PC-3 (cell line): ENCODE results near the gene CDK18. TPM values are rescaled to one million over a fixed set of nuclear protein-coding genes. Genes with fewer than 3 reads are reported as not detected.

Experiments
- ATAC-seq: fragments of 200-7000 bp; cut with Tn5 transposase; 2 replicates; pipeline ENCODE4 v1.9.1; 2020; ENCODE audit warnings: mild to moderate bottlenecking, moderate library complexity
- BruUV-seq: library from RNA; stranded (reverse); fragments of 400-500 nt; replicated peaks from 2 replicates; lab custom pipeline; 2021; lab: Mats Ljungman, UMichigan
- CTCF ChIA-PET: fragments of 300-600 bp; sonication (Branson Sonifier 250); formaldehyde crosslinking; loops from one replicate; lab custom pipeline; 2022; ENCODE audit warnings: antibody characterized with exemption; lab: Charles Lee
- POLR2A ChIA-PET: fragments of 300-600 bp; sonication (Branson Sonifier 250); formaldehyde crosslinking; loops from one replicate; lab custom pipeline; 2022; ENCODE audit warnings: antibody characterized with exemption; ENCODE audit not compliant: unreplicated experiment; lab: Charles Lee
- DNase-seq: peaks from one replicate; pipeline ENCODE4 v3.0.0-alpha.2; 2015
- H2AFZ ChIP-seq: fragments of 300-600 bp; sonication (generic); 2 replicates; pipeline ENCODE4 v1.6.0; 2016; ENCODE audit warnings: antibody characterized with exemption, low read length
- H3F3A ChIP-seq: fragments of 300-600 bp; sonication (generic); one replicate; pipeline ENCODE4 v1.6.0; 2017; ENCODE audit warnings: antibody characterized with exemption, low read length, control low read depth, mild to moderate bottlenecking; ENCODE audit not compliant: unreplicated experiment
- H3K27ac ChIP-seq: fragments of 300-600 bp; sonication (generic); 2 replicates; pipeline ENCODE4 v1.5.1; 2016; ENCODE audit warnings: mild to moderate bottlenecking, low read length
- H3K27me3 ChIP-seq: fragments of 300-600 bp; sonication (generic); 2 replicates; pipeline ENCODE4 v1.6.1; 2016; ENCODE audit warnings: low read length, mixed read lengths
- H3K36me3 ChIP-seq: fragments of 300-600 bp; sonication (generic); 2 replicates; pipeline ENCODE4 v1.6.1; 2016; ENCODE audit warnings: low read depth, mixed run types, low read length, mixed read lengths
- H3K4me1 ChIP-seq: fragments of 300-600 bp; sonication (generic); 2 replicates; pipeline ENCODE4 v1.5.1; 2016; ENCODE audit warnings: low read length; ENCODE audit not compliant: insufficient read depth
- H3K4me2 ChIP-seq: fragments of 300-600 bp; sonication (generic); 2 replicates; pipeline ENCODE4 v1.6.0; 2016; ENCODE audit warnings: low read length
- H3K4me3 ChIP-seq: fragments of 300-600 bp; sonication (generic); 2 replicates; pipeline ENCODE4 v1.5.1; 2016; ENCODE audit warnings: mild to moderate bottlenecking, low read length, mixed read lengths
- H3K79me2 ChIP-seq: fragments of 300-600 bp; sonication (generic); 2 replicates; pipeline ENCODE4 v1.6.1; 2017; ENCODE audit warnings: low read length, mixed read lengths
- H3K9ac ChIP-seq: fragments of 300-600 bp; sonication (generic); 2 replicates; pipeline ENCODE4 v1.6.0; 2016; ENCODE audit warnings: mild to moderate bottlenecking, low read length
- H3K9me2 ChIP-seq: fragments of 300-600 bp; sonication (generic); replicated peaks from 2 replicates; pipeline ENCODE4 v1.6.1; 2016; ENCODE audit warnings: mixed run types, low read length, mixed read lengths
- H3K9me3 ChIP-seq: fragments of 300-600 bp; sonication (generic); 2 replicates; pipeline ENCODE4 v1.6.1; 2016; ENCODE audit warnings: low read length, mixed read lengths
- H4K20me1 ChIP-seq: fragments of 300-600 bp; sonication (generic); 2 replicates; pipeline ENCODE4 v1.6.1; 2016; ENCODE audit warnings: low read length, mixed read lengths
- CTCF ChIP-seq: fragments of 300-600 bp; sonication (generic); conservative IDR thresholded peaks from 2 replicates; pipeline ENCODE4 v1.5.1; 2017; ENCODE audit warnings: antibody characterized with exemption, low read depth, mild to moderate bottlenecking, low read length
- EZH2 ChIP-seq: fragments of 300-600 bp; sonication (generic); IDR thresholded peaks from one replicate; pipeline ENCODE4 v1.6.1; 2017; ENCODE audit warnings: antibody characterized with exemption, mild to moderate bottlenecking, low read length; ENCODE audit not compliant: unreplicated experiment
- EZH2phosphoT487 ChIP-seq: fragments of 300-600 bp; sonication (generic); IDR thresholded peaks from 2 replicates; pipeline ENCODE4 v1.6.1; 2018; ENCODE audit warnings: mild to moderate bottlenecking, antibody characterized with exemption, low read length, borderline replicate concordance
- intact Hi-C: fragments of 100-400 bp; cut with micrococcal nuclease; formaldehyde crosslinking; loops from 2 replicates; pipeline ENCODE4 v1.9.0; 2023
- total RNA-seq: library from RNA; depleted of rRNA; stranded (reverse); fragments of >200 nt; gene quantifications from 2 replicates; pipeline ENCODE4 v1.2.3, GENCODE V29; 2014

CDK18 gene
- total RNA-seq, 1 experiment from 2014 or later: 13.2 TPM

- Histone ChIP-seq H3K4me3 (no peak overlapping the region), H3K27ac (no peak overlapping the region), H3F3A (no peaks in the 10 kb centered on the region), H3K27me3 (no peaks in the 10 kb centered on the region), H3K4me2 (no peak overlapping the region), H3K36me3 (no peaks in the 10 kb centered on the region), H3K9ac (no peak overlapping the region), H3K4me1 (no peaks in the 10 kb centered on the region), H3K9me2 (no peaks in the 10 kb centered on the region), H4K20me1 (no peaks in the 10 kb centered on the region), H2AFZ (no peak overlapping the region), H3K9me3 (peaks cover 4% of the 10 kb centered on the region; the same call in 1 of the 2 replicates), H3K79me2 (no peaks in the 10 kb centered on the region)
- no TSS peak for BruUV-seq
- DNase-seq (no peak), ATAC-seq (no peak)
- ChIA-PET POLR2A (no interaction called here), CTCF (no interaction called here)
- intact Hi-C loops: no loop called here
- TF ChIP-seq CTCF (no peak), EZH2phosphoT487 (no peak), EZH2 (no peak)
Measured at GRCh38 chr1:205554026-205554811, 49.8 kb downstream of the CDK18 start.

- H4K20me1 ChIP-seq: no peaks in the 10 kb centered on the region
- no peaks in the 10 kb centered on the region for H3K9me2 ChIP-seq
- no peaks in the 10 kb centered on the region for H3K27me3 ChIP-seq
- H2AFZ ChIP-seq: no peak overlapping the region
- DNase-seq (no peak), ATAC-seq (no peak)
- intact Hi-C loops: no loop called here
- H3K9ac ChIP-seq: no peak overlapping the region
- no peak overlapping the region for H3K4me3 ChIP-seq
- peaks cover 7% of the 10 kb centered on the region for H3K4me1 ChIP-seq
- no peaks in the 10 kb centered on the region for H3F3A ChIP-seq
- BruUV-seq: no TSS peak
- H3K27ac ChIP-seq: no peak overlapping the region
- H3K79me2 ChIP-seq: no peaks in the 10 kb centered on the region
- ChIA-PET CTCF (no interaction called here), POLR2A (interaction anchor here (0.6 kb wide), 1 partner anchor 1254 kb away, joined by 3 read pairs; no protein-coding TSS in a partner anchor)
- H3K4me2 ChIP-seq: no peak overlapping the region
- no peaks in the 10 kb centered on the region for H3K9me3 ChIP-seq
- no peaks in the 10 kb centered on the region for H3K36me3 ChIP-seq
- TF ChIP-seq CTCF: no peak
- TF ChIP-seq EZH2phosphoT487: no peak
- TF ChIP-seq EZH2: no peak
Measured at GRCh38 chr1:205561501-205562203, 57.2 kb downstream of the CDK18 start.
